HG03139 (cell line): Measurements from ENCODE around the gene PDE4D.
"Not testable (repeated sequence)": the region's sequence is repeated elsewhere in the genome, so short reads cannot be mapped to it uniquely, and the experiment has no call there.

Experiments used
- ATAC-seq: cut with Tn5 transposase; IDR thresholded peaks from one replicate; pipeline ENCODE4 v1.9.1; 2021; ENCODE audit not compliant: unreplicated experiment

PDE4D gene

DNA sequence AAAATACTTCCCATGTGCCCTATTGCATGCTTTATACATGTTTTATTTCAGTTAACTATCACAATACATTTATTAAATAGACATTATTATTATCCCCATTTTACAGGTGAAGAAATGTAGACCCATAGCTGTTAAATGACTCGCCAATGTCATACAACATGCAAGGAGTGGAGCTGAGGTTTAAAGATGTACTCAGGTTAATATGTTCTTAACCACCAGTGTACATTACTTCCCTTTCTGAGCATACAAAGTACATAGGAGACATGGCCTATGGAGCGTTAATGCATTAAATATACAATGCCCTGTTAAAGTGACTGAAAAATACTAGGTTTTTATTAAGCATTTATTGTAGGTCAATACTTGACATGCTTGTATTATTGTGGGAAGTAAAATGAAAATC, 407.0 kb downstream of the PDE4D start:
- ATAC-seq = no peak

- no peak for ATAC-seq
These were observed 407.7 kb downstream of the PDE4D start for GRCh38 chr5:59485629-59486439.

DNA sequence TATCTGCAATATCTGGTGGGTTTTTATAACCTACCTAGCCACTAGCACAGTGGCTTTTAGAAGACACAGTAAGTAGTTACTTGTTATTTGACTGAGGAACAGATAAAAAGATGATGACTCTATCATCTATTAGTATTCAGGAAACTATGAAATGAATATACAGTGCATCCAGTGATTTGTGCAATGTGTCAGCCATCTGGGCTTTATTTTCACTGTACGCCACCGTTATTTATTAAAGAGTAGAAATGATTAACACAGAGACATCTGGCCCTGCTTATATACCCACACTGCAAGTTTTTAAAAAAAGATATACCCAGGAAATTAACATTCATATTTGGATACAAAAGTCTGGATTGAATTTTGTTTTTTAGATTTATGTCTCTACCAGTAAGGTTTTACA, 408.4 kb downstream of the PDE4D start:
- no peak for ATAC-seq

DNA sequence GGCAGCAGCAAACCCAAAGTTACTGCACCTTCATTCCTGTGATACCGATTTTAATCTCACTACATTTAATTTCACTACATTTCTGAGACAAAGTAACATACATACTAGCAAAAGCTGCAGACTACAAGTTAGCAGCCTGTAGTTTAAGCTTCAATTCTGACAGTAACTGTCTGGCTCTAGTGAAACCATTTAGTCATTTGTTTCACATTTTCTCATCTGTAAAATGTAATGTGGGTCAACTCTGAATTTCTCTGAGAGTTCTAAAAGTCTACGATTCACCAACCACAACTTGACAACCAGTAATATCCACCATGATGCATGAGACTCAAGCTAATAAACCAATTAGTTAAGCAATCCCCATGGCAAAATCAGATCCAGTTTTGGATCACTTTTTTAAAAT, 408.9 kb downstream of the PDE4D start:
- no peak for ATAC-seq

- ATAC-seq = no peak
These were observed 409.5 kb downstream of the PDE4D start for GRCh38 chr5:59483971-59484472.

DNA sequence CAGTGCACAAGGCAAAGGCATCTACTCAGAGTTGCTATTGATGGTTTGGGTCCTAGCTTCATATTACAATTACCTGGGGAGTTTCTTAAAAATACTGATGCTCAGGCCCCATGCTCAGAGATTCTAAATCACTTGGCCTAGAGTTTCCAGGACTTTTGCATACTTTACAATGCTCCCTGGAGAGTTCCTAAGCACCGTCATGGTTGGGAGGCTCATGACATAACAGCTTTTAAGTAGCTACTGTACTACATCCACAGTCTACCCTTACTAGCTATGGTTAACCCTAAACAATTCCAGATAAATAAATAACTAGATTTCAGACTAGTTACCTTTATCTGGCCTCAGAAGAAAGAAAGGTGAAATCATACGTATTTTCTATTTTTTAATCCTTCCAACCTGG, 414.4 kb downstream of the PDE4D start:
- no peak for ATAC-seq

GRCh38 chr5:59474324-59474723, 419.2 kb downstream of the PDE4D start:
- ATAC-seq = no peak

- ATAC-seq = no peak
These were observed 419.9 kb downstream of the PDE4D start for GRCh38 chr5:59473611-59474010.

DNA sequence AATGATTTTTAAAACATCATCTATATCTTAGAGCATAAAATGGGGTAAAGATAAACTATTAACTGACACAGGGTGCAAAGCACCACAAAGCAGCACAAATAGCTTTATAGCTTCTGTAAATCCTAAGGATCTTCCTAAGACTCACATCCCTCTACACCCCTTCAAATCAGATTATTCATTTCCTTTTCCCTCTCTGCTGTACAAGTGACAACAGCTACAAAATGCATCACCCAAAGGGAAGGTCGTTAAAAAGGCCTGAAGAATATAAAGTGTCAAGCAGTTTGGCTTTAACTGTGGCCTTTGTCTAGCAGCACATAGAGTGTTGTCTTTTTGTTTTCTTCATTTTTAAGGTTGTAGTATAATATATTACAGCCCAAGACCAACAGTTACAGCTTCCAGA, 422.1 kb downstream of the PDE4D start:
- ATAC-seq = no peak

GRCh38 chr5:59467969-59468368, 425.6 kb downstream of the PDE4D start:
- ATAC-seq = no peak

- ATAC-seq = no peak
These were observed 427.3 kb downstream of the PDE4D start for GRCh38 chr5:59466271-59466670.

DNA sequence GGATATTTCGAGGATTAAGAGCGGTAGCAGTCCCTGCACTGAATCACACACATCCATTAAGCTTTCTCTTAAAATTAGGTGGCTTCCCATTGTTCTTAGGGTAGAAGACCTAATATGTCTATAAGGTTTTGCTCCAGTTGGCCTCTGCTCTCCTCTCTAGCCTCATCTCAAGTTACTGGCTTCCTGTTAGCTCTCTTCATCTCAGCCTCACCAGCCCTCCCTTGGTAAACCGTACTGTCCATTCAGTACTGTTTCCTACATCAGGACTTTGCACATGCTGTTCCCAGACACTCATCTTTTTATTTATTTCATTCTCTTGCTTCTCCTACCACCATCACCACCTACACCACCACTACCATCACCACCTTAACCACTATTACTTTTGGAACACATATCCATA, 428.6 kb downstream of the PDE4D start:
- no peak for ATAC-seq

DNA sequence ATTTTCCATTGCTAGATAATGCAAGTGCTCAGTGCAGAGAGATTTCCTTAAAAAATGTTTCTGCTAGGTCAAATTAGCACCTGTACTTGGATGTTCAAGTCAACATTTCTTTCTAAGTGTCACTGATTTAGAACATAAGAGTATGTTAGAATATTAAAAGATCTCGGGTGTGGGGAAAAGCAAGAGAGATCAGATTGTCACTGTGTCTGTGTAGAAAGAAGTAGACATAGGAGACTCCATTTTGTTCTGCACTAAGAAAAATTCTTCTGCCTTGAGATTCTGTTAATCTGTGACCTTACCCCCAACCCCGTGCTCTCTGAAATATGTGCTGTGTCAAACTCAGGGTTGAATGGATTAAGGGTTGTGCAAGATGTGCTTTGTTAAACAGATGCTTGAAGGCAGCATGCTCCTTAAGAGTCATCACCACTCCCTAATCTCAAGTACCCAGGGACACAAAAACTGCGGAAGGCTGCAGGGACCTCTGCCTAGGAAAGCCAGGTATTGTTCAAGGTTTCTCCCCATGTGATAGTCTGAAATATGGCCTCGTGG, 429.8 kb downstream of the PDE4D start:
- ATAC-seq = not testable (repeated sequence)

GRCh38 chr5:59462956-59463355, 430.6 kb downstream of the PDE4D start:
- ATAC-seq = no peak

GRCh38 chr5:59460368-59461153, 433.0 kb downstream of the PDE4D start:
- no peak for ATAC-seq

DNA sequence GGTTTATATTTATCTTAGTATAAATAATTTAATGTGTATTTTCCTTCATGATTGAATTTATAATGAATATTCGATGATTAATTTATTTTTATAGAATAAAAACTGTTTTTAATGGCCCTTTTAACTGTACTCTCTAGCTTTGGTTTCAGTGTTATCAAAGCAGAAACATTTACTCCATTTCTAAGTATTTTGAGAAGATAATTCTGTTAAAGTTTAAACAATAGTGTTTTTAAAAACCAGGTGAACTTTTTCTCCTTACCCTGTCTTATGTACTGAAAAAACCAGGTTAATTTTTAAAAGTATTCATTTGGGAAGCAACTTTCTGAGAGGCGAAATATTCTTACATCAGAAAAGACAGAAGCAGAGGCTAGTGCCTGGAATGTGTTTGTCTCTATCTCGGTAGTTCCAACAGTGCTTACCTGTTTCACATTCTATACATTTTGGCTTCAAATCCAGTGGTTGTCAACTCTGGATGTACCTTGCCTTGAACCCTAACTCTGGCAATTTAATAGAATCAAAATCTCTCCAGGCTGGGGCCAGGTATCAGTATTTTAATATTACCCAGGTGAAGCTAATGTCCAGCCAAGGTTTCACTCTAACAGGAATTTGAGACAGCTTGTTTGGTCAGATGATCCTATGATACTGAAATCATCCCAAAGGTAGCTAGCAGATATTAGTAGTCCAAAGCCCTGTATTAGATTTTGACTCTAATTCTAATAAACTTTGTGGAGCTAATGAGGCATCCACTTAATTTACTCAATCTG, 434.4 kb downstream of the PDE4D start:
- ATAC-seq = no peak

DNA sequence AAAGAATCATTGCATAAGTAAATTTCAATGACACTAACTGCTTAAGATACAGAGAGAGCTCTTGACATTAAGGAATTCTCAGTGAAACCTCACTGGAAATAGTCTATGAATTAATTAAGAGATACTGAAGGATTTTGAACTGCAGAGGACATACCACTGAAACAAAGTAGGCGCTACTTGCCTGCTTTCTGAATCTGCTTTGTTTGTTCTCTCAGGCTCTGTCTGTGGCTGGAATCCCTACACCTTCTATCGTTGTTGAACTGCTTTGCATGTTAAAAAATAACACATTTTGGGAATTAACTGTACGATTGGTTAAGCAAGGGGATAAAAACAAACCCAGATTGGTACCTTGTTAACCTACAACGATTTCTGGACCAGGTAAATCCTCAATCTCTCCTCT, 435.2 kb downstream of the PDE4D start:
- no peak for ATAC-seq

- ATAC-seq = no peak
These were observed 443.5 kb downstream of the PDE4D start for GRCh38 chr5:59449905-59450644.

- ATAC-seq = no peak
These were observed 447.2 kb downstream of the PDE4D start for GRCh38 chr5:59446356-59446755.

DNA sequence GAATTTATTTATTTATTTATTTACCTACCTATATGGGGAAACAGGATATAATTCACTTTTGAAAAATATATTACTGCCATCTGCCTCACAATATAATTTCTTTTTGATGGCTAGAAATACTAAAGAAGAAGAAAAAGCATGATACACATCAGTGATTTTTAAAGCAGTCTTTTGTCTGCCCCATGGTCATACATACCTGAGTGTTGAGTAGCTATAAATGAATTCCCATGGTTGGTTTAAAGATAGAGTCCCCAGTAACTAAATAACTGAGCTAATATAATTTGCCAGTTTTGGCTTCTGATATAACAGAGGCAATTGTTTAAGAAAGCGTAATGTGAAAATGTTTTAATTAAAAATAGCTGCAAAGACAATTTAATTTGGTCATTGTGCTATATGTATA, 447.8 kb downstream of the PDE4D start:
- ATAC-seq = no peak
